ENCODE results near the gene CCDC107.

The CCDC107 gene

DNA sequence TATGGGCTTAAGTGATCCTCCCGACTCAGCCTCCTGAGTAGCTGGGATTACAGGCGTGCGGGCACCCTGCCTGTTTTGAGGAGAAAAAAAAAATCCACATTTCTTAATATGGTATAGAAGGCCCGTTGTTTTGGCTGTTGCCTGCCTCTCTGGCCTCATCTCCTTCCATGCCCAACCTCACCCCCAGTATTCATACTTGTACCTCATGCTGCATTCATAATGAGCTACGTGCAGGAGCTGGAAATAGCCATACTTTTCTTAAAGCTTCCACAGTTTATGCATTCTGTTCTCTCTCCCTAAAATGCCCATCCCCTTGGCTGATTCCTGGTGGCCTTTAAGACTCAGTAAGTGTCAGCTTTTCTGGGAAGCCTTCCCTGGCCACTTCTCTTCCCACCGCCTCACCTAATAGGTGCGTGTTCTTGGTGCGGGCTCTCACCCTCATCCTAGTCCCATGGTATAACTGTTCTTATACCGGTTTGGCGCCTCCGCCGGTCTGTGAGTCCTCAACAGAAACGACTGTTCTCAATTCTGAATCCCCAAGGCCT, 33.7 kb downstream of the CCDC107 start:
- H3K4me1 ChIP-seq (ENCODE audit: control insufficient read depth, low read depth, low read length) = peaks cover 10% of the 10 kb centered on the region
- no peak overlapping the region for H3K4me3 ChIP-seq (ENCODE audit: low read length)
- H4K5ac ChIP-seq (ENCODE audit: low read length) = no peak overlapping the region
- no peak overlapping the region for H3K18ac ChIP-seq (ENCODE audit: low read length)
- peak; percentile 55 for DNase-seq
- no peak overlapping the region for H3K23ac ChIP-seq (ENCODE audit: low read length)
- H3K9ac ChIP-seq (ENCODE audit: low read length) = no peak overlapping the region
- no peak overlapping the region for H2BK120ac ChIP-seq (ENCODE audit: low read depth, low read length)
- H2BK15ac ChIP-seq (replicated peaks; ENCODE audit: low read depth) = no peak overlapping the region
- H3K27ac ChIP-seq (ENCODE audit: low read depth, low read length) = no peak overlapping the region
- H3K27me3 ChIP-seq (ENCODE audit: insufficient read depth, low read length, poor library complexity) = no peaks in the 10 kb centered on the region
- no peak overlapping the region for H4K8ac ChIP-seq (ENCODE audit: low read depth, low read length)
- no peak overlapping the region for H3K4ac ChIP-seq (ENCODE audit: low read depth, low read length)
- H2BK5ac ChIP-seq (ENCODE audit: low read length) = no peak overlapping the region
- H3K36me3 ChIP-seq (ENCODE audit: control insufficient read depth, insufficient read depth, low read length) = peaks cover 3% of the 10 kb centered on the region
- no peak overlapping the region for H3K4me2 ChIP-seq (ENCODE audit: low read length)
- no peak overlapping the region for H2AK5ac ChIP-seq (ENCODE audit: low read length)
- H3K56ac ChIP-seq (ENCODE audit: low read length) = peak overlapping the region; percentile 93
- peaks cover 23% of the 10 kb centered on the region for H3K79me2 ChIP-seq (ENCODE audit: control insufficient read depth, insufficient read depth, low read length)
- peaks cover 22% of the 10 kb centered on the region for H3K79me1 ChIP-seq (ENCODE audit: low read length)
- WGBS (ENCODE audit: extremely low coverage, insufficient coverage, low lambda C conversion rate) = no CpG with 5 or more reads among the region's 13 CpGs

DNA sequence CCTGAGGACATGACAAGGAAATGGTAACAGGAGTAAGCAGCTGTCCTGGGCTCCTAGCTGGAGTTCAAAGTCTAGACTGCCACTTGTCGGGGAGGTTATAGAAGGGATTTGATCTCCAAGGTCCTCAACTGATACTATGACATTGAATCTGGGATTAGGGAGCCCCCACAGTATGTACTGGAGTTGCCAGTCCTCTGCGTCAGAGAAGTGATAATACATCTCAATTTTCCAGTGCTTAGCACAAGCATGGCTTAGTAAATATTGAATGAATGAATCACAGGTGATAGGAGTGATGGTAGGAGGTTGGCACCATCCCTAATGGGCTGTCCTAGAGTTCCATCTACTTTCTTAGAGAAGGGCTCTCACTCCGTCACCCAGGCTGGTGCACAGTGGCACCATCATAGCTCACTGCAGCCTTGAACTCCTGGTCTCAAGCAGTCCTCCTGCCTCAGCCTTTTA, 37.9 kb downstream of the CCDC107 start:
- Histone ChIP-seq H2BK15ac (replicated peaks; ENCODE audit: low read depth) (no peak overlapping the region), H4K5ac (ENCODE audit: low read length) (no peak overlapping the region), H3K27ac (ENCODE audit: low read depth, low read length) (no peak overlapping the region), H3K79me1 (ENCODE audit: low read length) (no peaks in the 10 kb centered on the region), H3K56ac (ENCODE audit: low read length) (no peak overlapping the region), H3K4me2 (ENCODE audit: low read length) (no peak overlapping the region), H2BK120ac (ENCODE audit: low read depth, low read length) (no peak overlapping the region), H3K79me2 (ENCODE audit: control insufficient read depth, insufficient read depth, low read length) (no peaks in the 10 kb centered on the region), H3K23ac (ENCODE audit: low read length) (no peak overlapping the region), H3K4me1 (ENCODE audit: control insufficient read depth, low read depth, low read length) (no peaks in the 10 kb centered on the region), H3K36me3 (ENCODE audit: control insufficient read depth, insufficient read depth, low read length) (peaks cover 24% of the 10 kb centered on the region), H3K18ac (ENCODE audit: low read length) (no peak overlapping the region), H4K8ac (ENCODE audit: low read depth, low read length) (no peak overlapping the region), H3K9ac (ENCODE audit: low read length) (no peak overlapping the region), H3K27me3 (ENCODE audit: insufficient read depth, low read length, poor library complexity) (no peaks in the 10 kb centered on the region), H2AK5ac (ENCODE audit: low read length) (no peak overlapping the region), H3K4ac (ENCODE audit: low read depth, low read length) (no peak overlapping the region), H3K4me3 (ENCODE audit: low read length) (no peak overlapping the region), H2BK5ac (ENCODE audit: low read length) (no peak overlapping the region)
- no CpG with 5 or more reads among the region's 3 CpGs for WGBS (ENCODE audit: extremely low coverage, insufficient coverage, low lambda C conversion rate)
- no peak for DNase-seq

DNA sequence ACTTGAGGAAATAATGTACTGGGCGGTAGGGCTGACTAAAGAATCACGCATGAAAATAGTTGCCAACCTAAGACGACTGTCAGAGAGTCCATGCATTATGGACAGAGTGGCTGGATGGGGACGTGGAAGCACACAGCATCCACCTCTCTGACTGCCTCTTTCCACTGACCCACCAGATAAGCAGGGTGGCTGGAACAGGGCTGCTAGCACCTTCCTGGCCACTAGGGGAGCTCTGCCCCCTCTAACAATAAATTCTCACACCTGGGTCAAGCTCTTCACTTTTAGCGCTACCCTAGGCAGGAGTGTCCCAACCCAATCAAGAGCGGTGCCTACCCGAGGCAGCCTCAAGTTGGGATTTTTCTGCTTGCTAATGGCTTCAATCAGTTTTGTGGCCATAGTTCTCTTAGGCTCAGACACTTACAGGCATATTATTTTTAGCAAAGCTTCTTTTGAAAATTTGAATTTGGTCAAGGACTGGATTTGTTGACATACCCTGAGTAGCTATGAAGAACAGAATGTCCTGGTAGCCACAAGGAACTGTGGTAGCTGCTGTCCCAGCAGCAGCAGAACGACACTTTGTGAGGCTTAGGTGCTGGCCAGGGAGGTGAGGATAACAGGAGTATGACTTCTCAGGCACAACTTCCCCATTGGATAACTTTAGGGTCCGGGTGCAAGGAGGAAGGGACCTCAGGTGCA, 38.6 kb downstream of the CCDC107 start:
- Histone ChIP-seq H2BK15ac (replicated peaks; ENCODE audit: low read depth) (no peak overlapping the region), H4K5ac (ENCODE audit: low read length) (no peak overlapping the region), H3K9ac (ENCODE audit: low read length) (no peak overlapping the region), H3K4ac (ENCODE audit: low read depth, low read length) (no peak overlapping the region), H3K23ac (ENCODE audit: low read length) (no peak overlapping the region), H3K18ac (ENCODE audit: low read length) (no peak overlapping the region), H2AK5ac (ENCODE audit: low read length) (no peak overlapping the region), H4K8ac (ENCODE audit: low read depth, low read length) (no peak overlapping the region), H3K27ac (ENCODE audit: low read depth, low read length) (no peak overlapping the region), H3K36me3 (ENCODE audit: control insufficient read depth, insufficient read depth, low read length) (peaks cover 27% of the 10 kb centered on the region), H3K4me2 (ENCODE audit: low read length) (no peak overlapping the region), H3K79me2 (ENCODE audit: control insufficient read depth, insufficient read depth, low read length) (no peaks in the 10 kb centered on the region), H3K4me3 (ENCODE audit: low read length) (no peak overlapping the region), H3K56ac (ENCODE audit: low read length) (no peak overlapping the region), H2BK120ac (ENCODE audit: low read depth, low read length) (no peak overlapping the region), H3K4me1 (ENCODE audit: control insufficient read depth, low read depth, low read length) (no peaks in the 10 kb centered on the region), H3K79me1 (ENCODE audit: low read length) (no peaks in the 10 kb centered on the region), H2BK5ac (ENCODE audit: low read length) (no peak overlapping the region), H3K27me3 (ENCODE audit: insufficient read depth, low read length, poor library complexity) (no peaks in the 10 kb centered on the region)
- WGBS (ENCODE audit: extremely low coverage, insufficient coverage, low lambda C conversion rate) = no CpG with 5 or more reads among the region's 9 CpGs
- peak; percentile 72 for DNase-seq

DNA sequence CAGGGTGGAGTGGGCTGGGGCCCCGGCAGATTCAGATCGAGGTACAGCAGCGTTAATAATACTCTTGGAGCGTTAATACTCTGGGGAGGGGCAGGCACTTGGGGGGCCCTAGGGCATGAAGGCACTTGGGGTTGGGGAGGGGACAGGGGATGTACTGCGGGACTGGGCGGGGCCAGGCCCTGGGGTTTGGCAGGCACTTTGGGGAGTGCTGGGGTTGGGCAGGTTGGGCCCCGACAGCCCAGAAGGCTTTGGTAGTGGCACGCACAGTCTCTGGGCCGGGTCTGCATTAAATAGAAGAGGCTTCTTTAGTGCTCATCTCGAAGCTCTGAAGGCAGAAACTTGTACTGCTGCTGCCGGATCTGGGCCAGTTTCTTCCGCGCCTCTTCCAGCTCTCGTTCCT, 39.4 kb downstream of the CCDC107 start:
- no peak overlapping the region for H3K4me2 ChIP-seq (ENCODE audit: low read length)

DNA sequence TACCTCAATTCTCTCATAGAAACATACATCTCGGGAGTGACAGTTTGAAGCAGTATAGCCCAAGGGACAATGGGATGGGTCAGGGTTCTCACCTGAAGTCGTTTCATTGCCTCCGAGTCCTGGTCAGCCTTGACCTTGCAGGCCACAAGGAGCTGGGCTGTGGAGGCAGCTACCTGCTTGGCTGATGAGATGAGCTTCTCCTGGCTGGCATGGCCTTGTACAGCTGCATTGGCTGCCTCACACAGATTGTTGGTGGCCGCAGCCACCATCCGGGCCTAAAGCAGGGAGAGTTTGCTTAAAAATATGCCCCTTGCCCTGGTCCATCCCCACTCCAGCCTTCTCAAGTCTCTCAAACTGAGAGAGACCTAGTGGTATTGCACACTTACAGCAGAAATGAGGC, 40.1 kb downstream of the CCDC107 start:
- no peaks in the 10 kb centered on the region for H3K79me1 ChIP-seq (ENCODE audit: low read length)
- no peak overlapping the region for H2BK120ac ChIP-seq (ENCODE audit: low read depth, low read length)
- H3K4ac ChIP-seq (ENCODE audit: low read depth, low read length) = no peak overlapping the region
- H2AK5ac ChIP-seq (ENCODE audit: low read length) = no peak overlapping the region
- no peak overlapping the region for H3K4me3 ChIP-seq (ENCODE audit: low read length)
- H3K18ac ChIP-seq (ENCODE audit: low read length) = no peak overlapping the region
- peaks cover 36% of the 10 kb centered on the region for H3K36me3 ChIP-seq (ENCODE audit: control insufficient read depth, insufficient read depth, low read length)
- no peak overlapping the region for H3K56ac ChIP-seq (ENCODE audit: low read length)
- no peaks in the 10 kb centered on the region for H3K79me2 ChIP-seq (ENCODE audit: control insufficient read depth, insufficient read depth, low read length)
- no peak overlapping the region for H4K5ac ChIP-seq (ENCODE audit: low read length)
- H3K9ac ChIP-seq (ENCODE audit: low read length) = no peak overlapping the region
- no peak overlapping the region for H3K23ac ChIP-seq (ENCODE audit: low read length)
- no peak overlapping the region for H2BK15ac ChIP-seq (replicated peaks; ENCODE audit: low read depth)
- no peak overlapping the region for H3K4me2 ChIP-seq (ENCODE audit: low read length)
- no peak overlapping the region for H3K27ac ChIP-seq (ENCODE audit: low read depth, low read length)
- no CpG with 5 or more reads among the region's 5 CpGs for WGBS (ENCODE audit: extremely low coverage, insufficient coverage, low lambda C conversion rate)
- no peak for DNase-seq
- no peaks in the 10 kb centered on the region for H3K27me3 ChIP-seq (ENCODE audit: insufficient read depth, low read length, poor library complexity)
- H4K8ac ChIP-seq (ENCODE audit: low read depth, low read length) = no peak overlapping the region
- H3K4me1 ChIP-seq (ENCODE audit: control insufficient read depth, low read depth, low read length) = no peaks in the 10 kb centered on the region
- H2BK5ac ChIP-seq (ENCODE audit: low read length) = no peak overlapping the region

More for the DNA sequence above, 39.4 kb downstream of the CCDC107 start:
- H3K9ac ChIP-seq (ENCODE audit: low read length) = no peak overlapping the region
- H2BK120ac ChIP-seq (ENCODE audit: low read depth, low read length) = no peak overlapping the region
- H3K4me1 ChIP-seq (ENCODE audit: control insufficient read depth, low read depth, low read length) = no peaks in the 10 kb centered on the region
- DNase-seq = no peak
- H3K79me2 ChIP-seq (ENCODE audit: control insufficient read depth, insufficient read depth, low read length) = no peaks in the 10 kb centered on the region
- H2BK15ac ChIP-seq (replicated peaks; ENCODE audit: low read depth) = no peak overlapping the region
- H4K5ac ChIP-seq (ENCODE audit: low read length) = no peak overlapping the region
- no peak overlapping the region for H3K4me3 ChIP-seq (ENCODE audit: low read length)
- H3K23ac ChIP-seq (ENCODE audit: low read length) = no peak overlapping the region
- no CpG with 5 or more reads among the region's 14 CpGs for WGBS (ENCODE audit: extremely low coverage, insufficient coverage, low lambda C conversion rate)
- no peak overlapping the region for H2AK5ac ChIP-seq (ENCODE audit: low read length)
- no peak overlapping the region for H3K18ac ChIP-seq (ENCODE audit: low read length)
- H2BK5ac ChIP-seq (ENCODE audit: low read length) = no peak overlapping the region
- no peak overlapping the region for H3K56ac ChIP-seq (ENCODE audit: low read length)
- H3K36me3 ChIP-seq (ENCODE audit: control insufficient read depth, insufficient read depth, low read length) = peaks cover 31% of the 10 kb centered on the region
- no peak overlapping the region for H4K8ac ChIP-seq (ENCODE audit: low read depth, low read length)
- no peaks in the 10 kb centered on the region for H3K79me1 ChIP-seq (ENCODE audit: low read length)
- no peak overlapping the region for H3K27ac ChIP-seq (ENCODE audit: low read depth, low read length)
- no peaks in the 10 kb centered on the region for H3K27me3 ChIP-seq (ENCODE audit: insufficient read depth, low read length, poor library complexity)
- no peak overlapping the region for H3K4ac ChIP-seq (ENCODE audit: low read depth, low read length)

DNA sequence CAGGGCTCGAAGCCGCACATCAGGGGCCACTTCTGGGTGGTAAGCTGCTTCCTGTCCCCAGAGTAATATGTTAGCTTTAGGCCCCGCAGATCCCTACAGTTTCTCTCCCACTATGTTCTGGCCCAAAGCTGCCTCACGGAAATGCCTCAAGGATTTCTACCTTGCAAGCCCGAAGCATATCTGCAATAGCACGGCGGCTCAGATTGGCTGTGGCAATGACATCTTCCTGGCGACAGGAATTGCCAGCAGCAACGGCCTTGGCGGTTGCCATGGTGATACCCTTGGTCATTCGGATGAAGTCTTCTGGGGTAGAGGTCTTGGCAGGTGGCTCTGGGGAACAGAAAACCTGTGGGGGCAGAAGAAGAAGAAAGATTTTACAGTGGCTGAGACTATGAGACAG, 41.9 kb downstream of the CCDC107 start:
- H3K18ac ChIP-seq (ENCODE audit: low read length) = no peak overlapping the region
- H2BK5ac ChIP-seq (ENCODE audit: low read length) = no peak overlapping the region
- H3K4me1 ChIP-seq (ENCODE audit: control insufficient read depth, low read depth, low read length) = no peaks in the 10 kb centered on the region
- H4K5ac ChIP-seq (ENCODE audit: low read length) = no peak overlapping the region
- no peaks in the 10 kb centered on the region for H3K79me2 ChIP-seq (ENCODE audit: control insufficient read depth, insufficient read depth, low read length)
- no peak for DNase-seq
- H2AK5ac ChIP-seq (ENCODE audit: low read length) = no peak overlapping the region
- no peak overlapping the region for H3K4me2 ChIP-seq (ENCODE audit: low read length)
- no peak overlapping the region for H3K23ac ChIP-seq (ENCODE audit: low read length)
- H2BK15ac ChIP-seq (replicated peaks; ENCODE audit: low read depth) = no peak overlapping the region
- no peak overlapping the region for H3K4ac ChIP-seq (ENCODE audit: low read depth, low read length)
- peaks cover 52% of the 10 kb centered on the region for H3K36me3 ChIP-seq (ENCODE audit: control insufficient read depth, insufficient read depth, low read length)
- H3K27ac ChIP-seq (ENCODE audit: low read depth, low read length) = no peak overlapping the region
- H3K27me3 ChIP-seq (ENCODE audit: insufficient read depth, low read length, poor library complexity) = no peaks in the 10 kb centered on the region
- no CpG with 5 or more reads among the region's 11 CpGs for WGBS (ENCODE audit: extremely low coverage, insufficient coverage, low lambda C conversion rate)
- H3K79me1 ChIP-seq (ENCODE audit: low read length) = no peaks in the 10 kb centered on the region
- H3K4me3 ChIP-seq (ENCODE audit: low read length) = no peak overlapping the region
- no peak overlapping the region for H4K8ac ChIP-seq (ENCODE audit: low read depth, low read length)
- H2BK120ac ChIP-seq (ENCODE audit: low read depth, low read length) = no peak overlapping the region
- H3K56ac ChIP-seq (ENCODE audit: low read length) = no peak overlapping the region
- no peak overlapping the region for H3K9ac ChIP-seq (ENCODE audit: low read length)
